Endothelial cell of umbilical vein (primary cell): ENCODE measurements around the gene CTNS. TPM values are rescaled to one million over a fixed set of nuclear protein-coding genes. Genes with fewer than 3 reads are reported as not detected.

Experiments used
- BruUV-seq: library from RNA; stranded (reverse); fragments of 400-500 nt; replicated peaks from 2 replicates; lab custom pipeline; 2021; lab: Mats Ljungman, UMichigan
- CTCF ChIA-PET: fragments of 300-600, 350-600 bp; sonication (Branson Sonifier 250); formaldehyde crosslinking; loops from one replicate; lab custom pipeline; 2021; ENCODE audit warnings: antibody characterized with exemption, inconsistent platforms; lab: Charles Lee
- POLR2A ChIA-PET: fragments of 300-600, 350-600 bp; sonication (Branson Sonifier 250); formaldehyde crosslinking; loops from one replicate; lab custom pipeline; 2021; ENCODE audit warnings: antibody characterized with exemption, inconsistent platforms; lab: Charles Lee
- DNase-seq: peaks from one replicate; pipeline ENCODE4 v3.0.0-alpha.2; 2011; ENCODE audit warnings: low read depth, low spot score
- FAIRE-seq: peaks from 2 replicates; lab custom pipeline; 2011; peaks lifted over from hg19 to GRCh38; lab: Jason Lieb, UNC
- H2AFZ ChIP-seq: 2 replicates; pipeline ENCODE4 v1.6.0; 2012; ENCODE audit warnings: low read depth, low read length, control low read depth, inconsistent platforms
- H3K27ac ChIP-seq: 2 replicates; pipeline ENCODE4 v1.5.1; 2011; ENCODE audit warnings: low read depth, mild to moderate bottlenecking, control low read depth, low read length, moderate library complexity; ENCODE audit not compliant: insufficient read depth
- H3K27me3 ChIP-seq, 2 experiments: 2 replicates each; pipeline versions ENCODE4 v1.6.0 to v1.6.1; 2011; ENCODE audit warnings: low read length in 2 of 2, mixed read lengths in 1 of 2; ENCODE audit not compliant: control insufficient read depth in 2 of 2, insufficient read depth in 2 of 2
- H3K36me3 ChIP-seq, 2 experiments: 2 replicates in 1 of 2; 3 replicates in 1 of 2; pipeline ENCODE4 v1.5.1; 2011; ENCODE audit warnings: low read length in 2 of 2, mild to moderate bottlenecking in 1 of 2, moderate library complexity in 1 of 2; ENCODE audit not compliant: control insufficient read depth in 2 of 2, insufficient read depth in 2 of 2; ENCODE audit errors: extremely low read depth in 1 of 2
- H3K4me1 ChIP-seq: 3 replicates; pipeline ENCODE4 v1.5.1; 2011; ENCODE audit warnings: mild to moderate bottlenecking, low read length; ENCODE audit not compliant: control insufficient read depth, insufficient read depth; ENCODE audit errors: extremely low read depth
- H3K4me2 ChIP-seq: 2 replicates; pipeline ENCODE4 v1.6.1; 2011; ENCODE audit warnings: low read length, control low read depth, mixed read lengths; ENCODE audit not compliant: insufficient read depth
- H3K4me3 ChIP-seq, 3 experiments: fragments of 200-600 bp in 1 of 3; sonication (generic), shearing (Covaris generic) in 1 of 3; replicated peaks in 1 of 3; 2 replicates each; pipeline ENCODE4 v1.5.1; 2011 to 2016; ENCODE audit warnings: control low read depth in 3 of 3, low read length in 3 of 3, mild to moderate bottlenecking in 2 of 3, inconsistent platforms in 1 of 3, low read depth in 1 of 3, moderate library complexity in 1 of 3; ENCODE audit not compliant: insufficient read depth in 1 of 3
- H3K79me2 ChIP-seq: 2 replicates; pipeline ENCODE4 v1.6.0; 2012; ENCODE audit warnings: low read length, inconsistent platforms; ENCODE audit not compliant: control insufficient read depth, insufficient read depth
- H3K9ac ChIP-seq: replicated peaks from 2 replicates; pipeline ENCODE3; 2011; ENCODE audit warnings: low read length, control low read depth; ENCODE audit not compliant: insufficient read depth; ENCODE audit errors: extremely low read depth
- H3K9me1 ChIP-seq: replicated peaks from 3 replicates; pipeline ENCODE4 v1.6.0; 2011; ENCODE audit warnings: mild to moderate bottlenecking, low read length; ENCODE audit not compliant: control insufficient read depth, insufficient read depth; ENCODE audit errors: extremely low read depth
- H3K9me3 ChIP-seq: replicated peaks from 2 replicates; pipeline ENCODE4 v1.5.1; 2012; ENCODE audit warnings: low read length, inconsistent platforms; ENCODE audit not compliant: control insufficient read depth, insufficient read depth
- H4K20me1 ChIP-seq: replicated peaks from 2 replicates; pipeline ENCODE3; 2011; ENCODE audit warnings: mild to moderate bottlenecking, low read length; ENCODE audit not compliant: control insufficient read depth, insufficient read depth; ENCODE audit errors: extremely low read depth
- CTCF ChIP-seq, 2 donors: IDR thresholded peaks; 1 replicate in 1 of 2; 2 replicates in 1 of 2; pipeline ENCODE4 v1.5.1; 2011; ENCODE audit warnings: low read length in 2 of 2, mild to moderate bottlenecking in 2 of 2, moderate library complexity in 2 of 2, control low read depth in 1 of 2, inconsistent platforms in 1 of 2, low read depth in 1 of 2; ENCODE audit not compliant: insufficient read depth in 1 of 2; ENCODE audit errors: extremely low read depth in 1 of 2
- EZH2 ChIP-seq: IDR thresholded peaks from 2 replicates; pipeline ENCODE4 v1.6.1; 2012; ENCODE audit warnings: borderline replicate concordance, low read depth, mild to moderate bottlenecking, moderate library complexity, low read length, inconsistent platforms; ENCODE audit not compliant: severe bottlenecking
- FOS ChIP-seq: IDR thresholded peaks from 2 replicates; pipeline ENCODE4 v1.6.1; 2011; ENCODE audit warnings: mild to moderate bottlenecking, low read length, moderate library complexity, borderline replicate concordance; ENCODE audit not compliant: insufficient read depth
- JUN ChIP-seq: IDR thresholded peaks from 2 replicates; pipeline ENCODE4 v1.6.1; 2011; ENCODE audit warnings: borderline replicate concordance, low read depth; ENCODE audit not compliant: insufficient read length, insufficient read depth
- MYC ChIP-seq: IDR thresholded peaks from one replicate; pipeline ENCODE4 v1.6.1; 2011; ENCODE audit warnings: mild to moderate bottlenecking, low read depth, low read length
- dilution Hi-C: fragments of 300-500 bp; cut with MboI; formaldehyde crosslinking; loops from one replicate; pipeline ENCODE4 v1.15.0; 2019; ENCODE audit warnings: low sequenced_read_pairs; ENCODE audit not compliant: extremely low pct_ligation_motif_present
- intact Hi-C: fragments of 100-400 bp; cut with micrococcal nuclease; formaldehyde crosslinking; loops from one replicate; pipeline ENCODE4 v1.10.0; 2022
- polyA plus RNA-seq, 4 experiments: library from polyadenylated mRNA; depleted of rRNA in 3 of 4; stranded (reverse) in 3 of 4; unstranded in 1 of 4; fragments of >200 nt; gene quantifications; 2 replicates each; pipeline versions ENCODE4 v1.2.1 to v1.2.3, GENCODE V29; 2011 to 2012; ENCODE audit warnings: missing spikeins in 1 of 4
- total RNA-seq: library from RNA; stranded (reverse); gene quantifications from 2 replicates; pipeline ENCODE4 v1.2.3, GENCODE V29; 2021
- TF ChIP-seq, protein P1 (sequence below): IDR thresholded peaks from 2 replicates; pipeline ENCODE4 v1.6.1; 2011; ENCODE audit not compliant: insufficient read depth, insufficient read length

The CTNS gene
- total and polyA plus RNA-seq, 2 donors (not counting 3 experiments of a cell fraction or from before 2014, with no cell fraction given) = 17.9 to 25.9 TPM

GRCh38 chr17:3609689-3610088 is 26.9 kb upstream of the CTNS start:
- Histone ChIP-seq H3K79me2 (no peaks in the 10 kb centered on the region), H3K9me3 (no peaks in the 10 kb centered on the region), H3K9me1 (no peaks in the 10 kb centered on the region), H3K36me3 (peaks cover 8 to 22% of the 10 kb centered on the region in 2 experiments), H3K9ac (no peak overlapping the region), H3K4me3 (no peak overlapping the region), H3K4me2 (no peak overlapping the region), H3K4me1 (no peaks in the 10 kb centered on the region), H4K20me1 (no peaks in the 10 kb centered on the region), H2AFZ (no peak overlapping the region), H3K27ac (no peak overlapping the region), H3K27me3 (no peaks in the 10 kb centered on the region)
- no TSS peak for BruUV-seq
- FAIRE-seq = no peak
- POLR2A ChIA-PET = no interaction called here
- CTCF ChIA-PET = interaction anchor here (0.8 to 1.4 kb wide), 2 partner anchors 16 to 17 kb away, joined by 3 read pairs; no protein-coding TSS in a partner anchor
- no peak for DNase-seq
- intact Hi-C loops = no loop called here
- dilution Hi-C loops = no loop called here
- TF ChIP-seq MYC (no peak), EZH2 (no peak)
- TF ChIP-seq, protein P1, sequence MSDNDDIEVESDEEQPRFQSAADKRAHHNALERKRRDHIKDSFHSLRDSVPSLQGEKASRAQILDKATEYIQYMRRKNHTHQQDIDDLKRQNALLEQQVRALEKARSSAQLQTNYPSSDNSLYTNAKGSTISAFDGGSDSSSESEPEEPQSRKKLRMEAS = no peak

GRCh38 chr17:3610523-3610922 is 26.0 kb upstream of the CTNS start:
- H3K9ac ChIP-seq = no peak overlapping the region
- H3K27ac ChIP-seq = no peak overlapping the region
- intact Hi-C loops (no loop called here), dilution Hi-C loops (no loop called here)
- no peaks in the 10 kb centered on the region for H3K79me2 ChIP-seq
- TF ChIP-seq JUN = no peak
- TF ChIP-seq, protein P1 = no peak
- TF ChIP-seq CTCF (IDR thresholded peaks at IDR 0.05; ENCODE audit: extremely low read depth in 1 of 2, insufficient read depth in 1 of 2, low read depth in 1 of 2, low read length in 2 of 2) = no peak
- TF ChIP-seq MYC = no peak
- no peak for TF ChIP-seq FOS
- DNase-seq (no peak), FAIRE-seq (no peak)
- no peaks in the 10 kb centered on the region for H3K27me3 ChIP-seq
- ChIA-PET POLR2A (no interaction called here), CTCF (interaction anchor here (0.8 kb wide), 1 partner anchor 17 kb away, joined by 3 read pairs; no protein-coding TSS in a partner anchor)
- H3K36me3 ChIP-seq = peaks cover 8 to 27% of the 10 kb centered on the region in 2 experiments
- H3K4me3 ChIP-seq = no peak overlapping the region
- H4K20me1 ChIP-seq = no peaks in the 10 kb centered on the region
- no peak overlapping the region for H3K4me2 ChIP-seq
- BruUV-seq = no TSS peak
- no peak overlapping the region for H2AFZ ChIP-seq
- no peaks in the 10 kb centered on the region for H3K9me3 ChIP-seq
- no peaks in the 10 kb centered on the region for H3K9me1 ChIP-seq
- H3K4me1 ChIP-seq = no peaks in the 10 kb centered on the region
